ENCODE data around the gene SIRT2. TPM values are rescaled to one million over a fixed set of nuclear protein-coding genes. Genes with fewer than 3 reads are reported as not detected.

SIRT2 gene
- polyA plus RNA-seq, 1 donor from 2014 or later, result 102 TPM

GRCh38 chr19:38846097-38846496 is 53.3 kb downstream of the SIRT2 start:
- Histone ChIP-seq H3K9ac (ENCODE audit: low read length) (no peak overlapping the region), H3K9me3 (ENCODE audit: low read length) (no peaks in the 10 kb centered on the region), H3K27me3 (ENCODE audit: insufficient read depth, low read depth, low read length) (no peaks in the 10 kb centered on the region), H3K4me3 (ENCODE audit: low read length) (no peak overlapping the region), H3K36me3 (ENCODE audit: insufficient read depth, low read length) (peaks cover 3% of the 10 kb centered on the region), H3K27ac (ENCODE audit: low read length) (no peak overlapping the region), H4K20me1 (ENCODE audit: insufficient read depth) (peaks cover 29% of the 10 kb centered on the region), H3K4me2 (ENCODE audit: low read length) (no peak overlapping the region), H2AFZ (ENCODE audit: low read depth, low read length) (no peak overlapping the region), H3F3A (ENCODE audit: insufficient read depth, low read length, poor library complexity, severe bottlenecking) (peaks cover 4% of the 10 kb centered on the region), H3K9me2 (ENCODE audit: insufficient read depth, low read length) (no peaks in the 10 kb centered on the region), H3K79me2 (replicated peaks; ENCODE audit: insufficient read depth, low read length) (peaks cover 38% of the 10 kb centered on the region)
- TF ChIP-seq POLR2AphosphoS5 (IDR thresholded peaks at IDR 0.05) (no peak), RAD21 (conservative IDR thresholded peaks at IDR 0.05) (no peak), TAF1 (IDR thresholded peaks at IDR 0.05; ENCODE audit: low read depth) (no peak), REST (IDR thresholded peaks at IDR 0.05; ENCODE audit: borderline replicate concordance) (no peak), EZH2 (IDR thresholded peaks at IDR 0.05; ENCODE audit: borderline replicate concordance, insufficient read depth, low read length, poor library complexity, severe bottlenecking) (no peak), MXI1 (conservative IDR thresholded peaks at IDR 0.05; ENCODE audit: poor library complexity, severe bottlenecking) (no peak), EP300 (conservative IDR thresholded peaks at IDR 0.05; ENCODE audit: poor library complexity, severe bottlenecking) (no peak), SMC3 (conservative IDR thresholded peaks at IDR 0.05; ENCODE audit: poor library complexity) (no peak), CTCF (IDR thresholded peaks at IDR 0.05; ENCODE audit: poor library complexity, severe bottlenecking) (no peak)

- Histone ChIP-seq H3K36me3 (ENCODE audit: insufficient read depth, low read length) (peaks cover 3% of the 10 kb centered on the region), H4K20me1 (ENCODE audit: insufficient read depth) (peaks cover 29% of the 10 kb centered on the region), H3K4me2 (ENCODE audit: low read length) (no peak overlapping the region), H3F3A (ENCODE audit: insufficient read depth, low read length, poor library complexity, severe bottlenecking) (no peaks in the 10 kb centered on the region), H3K27me3 (ENCODE audit: insufficient read depth, low read depth, low read length) (no peaks in the 10 kb centered on the region), H2AFZ (ENCODE audit: low read depth, low read length) (no peak overlapping the region), H3K9me3 (ENCODE audit: low read length) (no peaks in the 10 kb centered on the region), H3K9ac (ENCODE audit: low read length) (no peak overlapping the region), H3K79me2 (replicated peaks; ENCODE audit: insufficient read depth, low read length) (peaks cover 38% of the 10 kb centered on the region), H3K4me3 (ENCODE audit: low read length) (no peak overlapping the region), H3K9me2 (ENCODE audit: insufficient read depth, low read length) (no peaks in the 10 kb centered on the region), H3K27ac (ENCODE audit: low read length) (no peak overlapping the region)
- TF ChIP-seq EP300 (conservative IDR thresholded peaks at IDR 0.05; ENCODE audit: poor library complexity, severe bottlenecking) (no peak), REST (IDR thresholded peaks at IDR 0.05; ENCODE audit: borderline replicate concordance) (no peak), SMC3 (conservative IDR thresholded peaks at IDR 0.05; ENCODE audit: poor library complexity) (no peak), RAD21 (conservative IDR thresholded peaks at IDR 0.05) (no peak)
Observed at GRCh38 chr19:38845374-38846024, 53.9 kb downstream of the SIRT2 start.
